ENCODE data around the gene ASIC4.

ASIC4 gene

GRCh38 chr2:219537657-219538488, 23.6 kb downstream of the ASIC4 start:
- Histone ChIP-seq H3K27me3 (ENCODE audit: low read length) (no peaks in the 10 kb centered on the region), H3F3A (ENCODE audit: insufficient read depth) (peaks cover 7% of the 10 kb centered on the region), H3K27ac (ENCODE audit: low read depth, low read length) (no peak overlapping the region), H3K4me2 (ENCODE audit: low read depth, low read length, poor library complexity, severe bottlenecking) (no peak overlapping the region), H4K20me1 (ENCODE audit: low read depth, low read length) (no peaks in the 10 kb centered on the region), H3K36me3 (ENCODE audit: low read length) (no peaks in the 10 kb centered on the region), H3K9ac (ENCODE audit: low read length) (no peak overlapping the region), H3K9me2 (replicated peaks; ENCODE audit: insufficient read depth, low read length) (no peaks in the 10 kb centered on the region), H3K4me3 (ENCODE audit: insufficient read depth, low read length, poor library complexity, severe bottlenecking) (no peak overlapping the region), H2AFZ (ENCODE audit: low read depth, low read length, severe bottlenecking) (no peak overlapping the region), H3K9me3 (ENCODE audit: insufficient read depth, low read length) (no peaks in the 10 kb centered on the region), H3K79me2 (ENCODE audit: insufficient read depth, low read length) (no peaks in the 10 kb centered on the region)
- TF ChIP-seq, protein P1, sequence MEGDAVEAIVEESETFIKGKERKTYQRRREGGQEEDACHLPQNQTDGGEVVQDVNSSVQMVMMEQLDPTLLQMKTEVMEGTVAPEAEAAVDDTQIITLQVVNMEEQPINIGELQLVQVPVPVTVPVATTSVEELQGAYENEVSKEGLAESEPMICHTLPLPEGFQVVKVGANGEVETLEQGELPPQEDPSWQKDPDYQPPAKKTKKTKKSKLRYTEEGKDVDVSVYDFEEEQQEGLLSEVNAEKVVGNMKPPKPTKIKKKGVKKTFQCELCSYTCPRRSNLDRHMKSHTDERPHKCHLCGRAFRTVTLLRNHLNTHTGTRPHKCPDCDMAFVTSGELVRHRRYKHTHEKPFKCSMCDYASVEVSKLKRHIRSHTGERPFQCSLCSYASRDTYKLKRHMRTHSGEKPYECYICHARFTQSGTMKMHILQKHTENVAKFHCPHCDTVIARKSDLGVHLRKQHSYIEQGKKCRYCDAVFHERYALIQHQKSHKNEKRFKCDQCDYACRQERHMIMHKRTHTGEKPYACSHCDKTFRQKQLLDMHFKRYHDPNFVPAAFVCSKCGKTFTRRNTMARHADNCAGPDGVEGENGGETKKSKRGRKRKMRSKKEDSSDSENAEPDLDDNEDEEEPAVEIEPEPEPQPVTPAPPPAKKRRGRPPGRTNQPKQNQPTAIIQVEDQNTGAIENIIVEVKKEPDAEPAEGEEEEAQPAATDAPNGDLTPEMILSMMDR (IDR thresholded peaks at IDR 0.05; ENCODE audit: insufficient read depth, low read length, poor library complexity, severe bottlenecking), result no peak
- TF ChIP-seq EZH2phosphoT487 (conservative IDR thresholded peaks at IDR 0.05; ENCODE audit: low read length), result no peak

GRCh38 chr2:219538504-219538951, 24.2 kb downstream of the ASIC4 start:
- H3K9ac ChIP-seq (ENCODE audit: low read length), result no peak overlapping the region
- no peak overlapping the region for H3K27ac ChIP-seq (ENCODE audit: low read depth, low read length)
- no peaks in the 10 kb centered on the region for H3K9me2 ChIP-seq (replicated peaks; ENCODE audit: insufficient read depth, low read length)

GRCh38 chr2:219538956-219539788, 24.9 kb downstream of the ASIC4 start:
- no peak overlapping the region for H3K4me2 ChIP-seq (ENCODE audit: low read depth, low read length, poor library complexity, severe bottlenecking)

More at GRCh38 chr2:219538504-219538951, 24.2 kb downstream of the ASIC4 start:
- Histone ChIP-seq H3K9me3 (ENCODE audit: insufficient read depth, low read length) (no peaks in the 10 kb centered on the region), H2AFZ (ENCODE audit: low read depth, low read length, severe bottlenecking) (no peak overlapping the region), H3K79me2 (ENCODE audit: insufficient read depth, low read length) (no peaks in the 10 kb centered on the region), H3K4me2 (ENCODE audit: low read depth, low read length, poor library complexity, severe bottlenecking) (no peak overlapping the region), H3F3A (ENCODE audit: insufficient read depth) (peaks cover 7% of the 10 kb centered on the region), H3K27me3 (ENCODE audit: low read length) (no peaks in the 10 kb centered on the region), H3K4me3 (ENCODE audit: insufficient read depth, low read length, poor library complexity, severe bottlenecking) (no peak overlapping the region), H3K36me3 (ENCODE audit: low read length) (no peaks in the 10 kb centered on the region), H4K20me1 (ENCODE audit: low read depth, low read length) (no peaks in the 10 kb centered on the region)
- no peak for TF ChIP-seq EZH2phosphoT487 (conservative IDR thresholded peaks at IDR 0.05; ENCODE audit: low read length)
- TF ChIP-seq, protein P1 (IDR thresholded peaks at IDR 0.05; ENCODE audit: insufficient read depth, low read length, poor library complexity, severe bottlenecking), result no peak

More at GRCh38 chr2:219538956-219539788, 24.9 kb downstream of the ASIC4 start:
- Histone ChIP-seq H3K4me3 (ENCODE audit: insufficient read depth, low read length, poor library complexity, severe bottlenecking) (no peak overlapping the region), H2AFZ (ENCODE audit: low read depth, low read length, severe bottlenecking) (no peak overlapping the region), H3K27me3 (ENCODE audit: low read length) (no peaks in the 10 kb centered on the region), H3F3A (ENCODE audit: insufficient read depth) (peaks cover 7% of the 10 kb centered on the region), H3K9ac (ENCODE audit: low read length) (no peak overlapping the region), H3K36me3 (ENCODE audit: low read length) (no peaks in the 10 kb centered on the region), H3K79me2 (ENCODE audit: insufficient read depth, low read length) (no peaks in the 10 kb centered on the region), H4K20me1 (ENCODE audit: low read depth, low read length) (no peaks in the 10 kb centered on the region), H3K27ac (ENCODE audit: low read depth, low read length) (no peak overlapping the region), H3K9me2 (replicated peaks; ENCODE audit: insufficient read depth, low read length) (no peaks in the 10 kb centered on the region), H3K9me3 (ENCODE audit: insufficient read depth, low read length) (no peaks in the 10 kb centered on the region)
- TF ChIP-seq, protein P1 (IDR thresholded peaks at IDR 0.05; ENCODE audit: insufficient read depth, low read length, poor library complexity, severe bottlenecking), result no peak
- TF ChIP-seq EZH2phosphoT487 (conservative IDR thresholded peaks at IDR 0.05; ENCODE audit: low read length), result no peak
